ENCODE results near the gene PDE8A. TPM values are rescaled to one million over a fixed set of nuclear protein-coding genes. Genes with fewer than 3 reads are reported as not detected.
"Not testable (repeated sequence)": the region's sequence is repeated elsewhere in the genome, so short reads cannot be mapped to it uniquely, and the experiment has no call there.

Gene PDE8A
- total and polyA plus RNA-seq, 3 donors from 2014 or later, result 27.8 to 67.8 (median 67.3) TPM

- TF ChIP-seq POLR2A (IDR thresholded peaks at IDR 0.05), result no peak
- TF ChIP-seq, protein P1, sequence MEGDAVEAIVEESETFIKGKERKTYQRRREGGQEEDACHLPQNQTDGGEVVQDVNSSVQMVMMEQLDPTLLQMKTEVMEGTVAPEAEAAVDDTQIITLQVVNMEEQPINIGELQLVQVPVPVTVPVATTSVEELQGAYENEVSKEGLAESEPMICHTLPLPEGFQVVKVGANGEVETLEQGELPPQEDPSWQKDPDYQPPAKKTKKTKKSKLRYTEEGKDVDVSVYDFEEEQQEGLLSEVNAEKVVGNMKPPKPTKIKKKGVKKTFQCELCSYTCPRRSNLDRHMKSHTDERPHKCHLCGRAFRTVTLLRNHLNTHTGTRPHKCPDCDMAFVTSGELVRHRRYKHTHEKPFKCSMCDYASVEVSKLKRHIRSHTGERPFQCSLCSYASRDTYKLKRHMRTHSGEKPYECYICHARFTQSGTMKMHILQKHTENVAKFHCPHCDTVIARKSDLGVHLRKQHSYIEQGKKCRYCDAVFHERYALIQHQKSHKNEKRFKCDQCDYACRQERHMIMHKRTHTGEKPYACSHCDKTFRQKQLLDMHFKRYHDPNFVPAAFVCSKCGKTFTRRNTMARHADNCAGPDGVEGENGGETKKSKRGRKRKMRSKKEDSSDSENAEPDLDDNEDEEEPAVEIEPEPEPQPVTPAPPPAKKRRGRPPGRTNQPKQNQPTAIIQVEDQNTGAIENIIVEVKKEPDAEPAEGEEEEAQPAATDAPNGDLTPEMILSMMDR (IDR thresholded peaks at IDR 0.05), result no peak
- intact Hi-C loops (cut with DNase I; ENCODE audit: low total_unique reads), result no loop called here
- no peak overlapping the region for H3K4me3 ChIP-seq
- no peak for DNase-seq
- H3K4me1 ChIP-seq, result peaks cover 20% of the 10 kb centered on the region
- H3K9me3 ChIP-seq, result no peaks in the 10 kb centered on the region
- no peaks in the 10 kb centered on the region for H3K27me3 ChIP-seq
- no peak overlapping the region for H3K27ac ChIP-seq
- no peaks in the 10 kb centered on the region for H3K36me3 ChIP-seq (ENCODE audit: low read depth, missing control alignments)
Observed at GRCh38 chr15:85010071-85010385, 28.4 kb downstream of the PDE8A start.

DNA sequence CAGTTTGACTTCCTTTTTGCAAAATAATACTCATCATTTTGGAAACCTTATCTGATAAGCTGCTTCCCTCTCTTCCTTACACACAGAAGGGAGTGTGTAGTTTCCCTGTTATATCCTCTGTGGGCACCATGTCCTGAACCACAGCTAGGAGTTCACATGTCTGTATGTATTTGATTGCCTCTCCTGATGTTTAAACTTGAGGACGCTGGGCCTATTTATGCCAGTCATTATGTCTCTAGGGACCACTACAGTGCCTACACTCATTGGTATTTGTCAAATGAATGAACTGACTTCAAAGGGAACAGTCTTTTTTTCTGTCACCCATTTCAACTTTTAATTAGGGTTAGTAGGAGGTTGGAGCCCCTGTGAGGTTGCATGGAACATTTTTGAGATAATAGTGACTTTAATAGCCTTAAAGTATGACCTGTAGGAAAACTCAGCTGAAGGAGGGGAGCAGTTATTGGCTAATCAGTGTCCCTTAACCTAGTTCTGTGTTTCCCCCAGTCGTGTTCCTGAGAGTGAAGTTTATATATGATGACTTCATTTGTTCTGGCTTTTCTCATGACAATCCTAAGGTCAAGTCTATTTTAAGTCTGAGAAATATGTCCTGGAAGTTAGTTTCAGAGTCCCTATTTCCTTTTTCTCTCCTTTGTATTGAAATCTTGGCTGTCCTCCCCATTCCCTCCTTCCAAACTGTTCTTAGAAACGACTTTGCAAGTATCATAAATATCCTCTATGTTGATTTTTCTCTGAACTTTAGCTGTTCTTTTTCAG is 28.9 kb downstream of the PDE8A start:
- Histone ChIP-seq H3K27me3 (no peaks in the 10 kb centered on the region), H3K4me3 (no peak overlapping the region), H3K9me3 (no peaks in the 10 kb centered on the region), H3K27ac (peak overlapping the region in 1 of 2 donors; percentile 65), H3K36me3 (ENCODE audit: low read depth, missing control alignments) (no peaks in the 10 kb centered on the region), H3K4me1 (peaks cover 20% of the 10 kb centered on the region)
- no peak for DNase-seq
- TF ChIP-seq POLR2A (IDR thresholded peaks at IDR 0.05), result no peak
- TF ChIP-seq, protein P1 (IDR thresholded peaks at IDR 0.05), result peak in 1 of 3 experiments; percentile 43
- intact Hi-C loops (cut with DNase I; ENCODE audit: low total_unique reads), result no loop called here
- WGBS, 2 donors, result 30 to 31% methylated on average over 3 of the region's 3 CpGs

GRCh38 chr15:85011160-85011571 is 29.5 kb downstream of the PDE8A start:
- WGBS, 2 donors, result 27 to 31% methylated on average over 3 of the region's 3 CpGs
- intact Hi-C loops (cut with DNase I; ENCODE audit: low total_unique reads), result no loop called here
- no peak for DNase-seq
- peak overlapping the region in 1 of 2 donors; percentile 65 for H3K27ac ChIP-seq
- H3K4me1 ChIP-seq, result peaks cover 20% of the 10 kb centered on the region
- no peak overlapping the region for H3K4me3 ChIP-seq
- TF ChIP-seq, protein P1 (IDR thresholded peaks at IDR 0.05), result no peak
- no peak for TF ChIP-seq POLR2A (IDR thresholded peaks at IDR 0.05)
- H3K27me3 ChIP-seq, result no peaks in the 10 kb centered on the region
- no peaks in the 10 kb centered on the region for H3K9me3 ChIP-seq
- H3K36me3 ChIP-seq (ENCODE audit: low read depth, missing control alignments), result no peaks in the 10 kb centered on the region

- peaks cover 20% of the 10 kb centered on the region for H3K4me1 ChIP-seq
- H3K9me3 ChIP-seq; H3K27me3 ChIP-seq; DNase-seq; H3K4me3 ChIP-seq; H3K36me3 ChIP-seq (ENCODE audit: low read depth, missing control alignments); intact Hi-C loops (cut with DNase I; ENCODE audit: low total_unique reads); H3K27ac ChIP-seq: not testable (repeated sequence)
- 88 to 95% methylated on average over 2 of the region's 2 CpGs for WGBS, 2 donors
Observed at GRCh38 chr15:85011724-85012123, 30.1 kb downstream of the PDE8A start.

DNA sequence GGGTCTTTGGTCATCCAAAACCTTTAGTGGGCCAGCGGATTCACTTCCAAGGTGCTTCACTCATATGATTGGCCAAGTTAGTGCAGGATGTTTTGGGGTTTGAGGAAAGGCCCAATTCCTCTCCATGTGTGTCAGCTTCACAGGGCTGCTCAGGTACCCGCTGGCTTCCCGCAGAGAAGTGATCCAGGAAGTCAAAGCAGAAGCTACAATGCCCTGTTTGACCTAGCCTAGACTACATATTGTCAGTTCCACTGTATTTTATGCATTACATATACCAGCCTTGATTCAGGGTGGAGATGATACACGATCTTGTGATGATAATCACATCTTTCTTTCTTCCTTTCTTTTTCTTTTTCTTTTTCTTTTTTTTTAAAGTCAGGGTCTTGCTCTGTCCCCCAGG is 32.1 kb downstream of the PDE8A start:
- no peak overlapping the region for H3K4me3 ChIP-seq
- no peak for DNase-seq
- no peak overlapping the region for H3K27ac ChIP-seq
- 94 to 95% methylated on average over 4 of the region's 4 CpGs for WGBS, 2 donors
- no peaks in the 10 kb centered on the region for H3K36me3 ChIP-seq (ENCODE audit: low read depth, missing control alignments)
- intact Hi-C loops (cut with DNase I; ENCODE audit: low total_unique reads), result no loop called here
- no peaks in the 10 kb centered on the region for H3K9me3 ChIP-seq
- TF ChIP-seq, protein P1 (IDR thresholded peaks at IDR 0.05), result no peak
- TF ChIP-seq POLR2A (IDR thresholded peaks at IDR 0.05), result no peak
- H3K4me1 ChIP-seq, result peaks cover 14% of the 10 kb centered on the region
- no peaks in the 10 kb centered on the region for H3K27me3 ChIP-seq
